GM18870 (cell line): ENCODE measurements around the gene NAALADL1.
A peak's percentile ranks its signal among the peaks of the same experiment; 100 is the strongest.

Source experiments
- ATAC-seq: cut with Tn5 transposase; IDR thresholded peaks from one replicate; pipeline ENCODE4 v1.9.1; 2021; ENCODE audit warnings: moderate library complexity; ENCODE audit not compliant: unreplicated experiment

The NAALADL1 gene

DNA sequence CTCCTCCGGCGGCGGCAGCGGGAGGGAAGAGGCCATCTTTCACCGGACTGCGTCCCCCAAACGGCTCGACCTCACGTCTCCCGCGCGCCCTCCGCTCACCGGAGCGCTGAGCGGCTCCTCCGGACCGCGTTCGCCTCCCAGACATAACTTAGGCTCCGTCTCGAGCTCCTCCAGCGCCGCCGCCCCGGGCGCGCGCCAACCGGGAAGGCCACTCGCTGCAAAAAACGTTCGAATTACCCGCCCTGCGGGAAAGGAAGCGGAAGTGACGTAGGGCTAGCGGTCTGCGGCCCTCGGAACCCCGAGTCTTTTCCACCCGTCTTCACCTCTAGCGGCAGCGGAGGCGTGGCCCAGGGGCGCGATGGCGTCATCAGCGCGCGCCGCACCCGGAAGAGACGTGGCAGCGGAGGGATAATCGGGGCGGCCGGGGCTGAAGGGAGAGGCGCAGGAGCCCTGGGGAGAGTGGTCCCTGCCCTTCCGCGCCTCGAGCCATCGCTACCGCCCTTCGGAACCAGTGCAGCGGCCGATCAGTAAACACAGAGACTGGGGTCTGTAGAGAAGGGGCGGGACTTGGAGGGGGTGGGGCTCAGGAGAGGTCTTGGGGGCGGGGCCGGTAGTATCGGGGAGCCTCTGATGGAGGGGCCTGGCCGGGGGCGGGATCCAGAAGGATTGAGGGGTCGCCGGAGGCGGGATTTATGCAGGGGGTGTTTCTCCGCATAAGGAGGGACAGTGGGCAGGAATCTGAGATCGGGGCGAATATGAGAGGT lies 25.7 kb upstream of the NAALADL1 start, which contains the start of the genes CDCA5 and ZFPL1:
TSS of gene CDCA5 (minus strand) at position 207 of the 764 bp plus-strand sequence. CDS start at position 145, 62 bp downstream.
TSS of gene ZFPL1 (plus strand) at position 389 of the 764 bp plus-strand sequence. CDS start 477 bp downstream, outside the sequence.
- peak; percentile 78 for ATAC-seq

DNA sequence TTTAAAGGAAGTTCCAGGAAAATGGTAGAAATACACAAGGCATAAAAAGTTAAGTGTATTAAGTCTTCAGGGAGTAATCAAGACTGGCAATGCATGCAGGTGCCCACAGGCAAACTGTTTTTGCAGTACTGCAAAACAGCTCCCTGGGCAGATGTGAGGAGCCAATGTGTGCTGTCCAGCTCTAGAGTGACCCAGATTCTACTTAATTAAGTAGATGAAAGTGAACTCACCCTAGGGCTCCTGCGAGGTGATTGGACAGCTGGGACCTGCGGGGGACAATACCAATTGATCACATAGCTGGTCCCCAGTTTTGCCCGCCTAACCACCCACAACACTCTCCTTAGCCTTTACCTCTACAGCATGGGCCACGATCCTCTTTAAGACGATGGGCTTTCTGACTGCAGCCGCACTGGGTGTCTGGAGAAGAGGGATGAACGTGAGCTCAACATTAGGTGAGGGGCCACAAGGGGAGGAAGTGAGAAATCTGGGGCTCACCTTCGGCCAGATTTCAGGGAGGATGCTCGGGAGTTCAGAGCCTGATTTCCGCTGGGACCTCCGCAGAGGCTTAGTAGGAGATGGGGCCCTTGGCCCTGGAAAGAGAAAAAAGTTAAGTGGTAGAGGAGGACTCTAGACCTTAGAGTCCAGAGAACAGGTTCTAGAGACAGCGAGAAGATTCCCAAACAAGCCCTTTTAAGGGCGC lies 24.9 kb upstream of the NAALADL1 start:
- peak; percentile 15 for ATAC-seq

DNA sequence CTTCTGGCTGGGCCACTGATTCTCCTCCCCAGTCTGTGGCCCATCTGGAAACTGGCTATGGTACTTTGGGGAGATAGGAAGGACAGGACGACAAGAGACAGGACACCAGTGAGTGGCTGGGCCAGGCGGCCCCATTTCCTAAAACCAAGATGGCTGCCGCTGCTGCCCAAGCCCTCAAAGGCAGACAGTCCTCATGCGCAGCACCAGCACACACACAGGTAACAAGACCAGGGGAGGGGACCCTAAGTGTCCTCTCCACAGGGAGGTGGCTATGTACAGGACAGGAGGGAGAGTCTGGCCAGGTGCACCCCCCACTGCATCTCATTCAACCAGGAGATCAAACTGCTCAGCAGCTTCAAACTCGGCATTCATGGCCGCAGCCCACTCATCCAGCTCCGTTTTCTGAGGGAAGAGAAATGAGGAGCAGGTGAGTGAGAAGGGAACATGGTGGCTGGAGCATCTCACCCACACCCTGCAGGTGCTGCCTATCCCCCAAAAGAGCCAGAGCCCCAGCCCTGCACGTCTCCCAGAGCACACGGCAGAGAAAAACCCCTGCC lies 20.5 kb upstream of the NAALADL1 start:
- no peak for ATAC-seq

DNA sequence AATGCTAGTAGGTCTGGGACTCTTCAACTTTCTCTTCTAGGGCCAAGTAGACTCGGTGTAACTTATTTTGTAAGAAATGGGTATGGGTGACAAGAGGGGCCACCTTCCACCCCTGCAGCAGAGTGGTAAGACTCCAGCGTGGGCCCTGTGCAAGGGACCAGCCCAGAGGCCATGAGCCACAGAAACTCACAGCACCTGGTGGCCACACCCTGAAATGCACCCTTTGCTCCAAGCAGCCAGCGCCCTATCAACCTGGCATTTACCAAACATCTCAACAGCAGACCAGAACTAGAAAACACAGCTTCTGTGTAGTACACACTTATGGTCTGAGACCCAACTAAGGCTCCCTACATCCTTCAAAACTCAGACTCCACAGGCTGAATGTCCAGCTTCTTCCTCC lies 19.8 kb upstream of the NAALADL1 start:
- no peak for ATAC-seq

GRCh38 chr11:65077451-65077850 lies 19.1 kb upstream of the NAALADL1 start:
- ATAC-seq, result no peak

DNA sequence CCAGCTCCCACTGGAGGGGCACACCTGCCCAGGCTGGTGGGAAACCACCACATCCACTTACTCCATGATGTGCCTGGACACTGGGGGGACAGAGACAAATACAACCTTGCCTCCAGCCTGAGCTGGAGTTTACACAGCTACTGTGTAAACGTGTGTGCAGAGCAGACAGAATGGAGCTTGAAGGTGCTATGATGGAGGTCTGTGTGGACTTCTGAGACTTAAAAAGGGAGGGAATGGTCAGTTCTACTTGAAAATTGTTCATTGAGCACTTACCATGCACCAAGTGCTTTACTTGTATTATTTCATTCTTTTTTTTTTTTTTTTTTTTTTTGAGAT lies 14.2 kb upstream of the NAALADL1 start:
- ATAC-seq, result no peak

GRCh38 chr11:65071907-65072630 lies 13.7 kb upstream of the NAALADL1 start:
- ATAC-seq, result no peak

GRCh38 chr11:65069217-65069616 lies 10.9 kb upstream of the NAALADL1 start:
- no peak for ATAC-seq

DNA sequence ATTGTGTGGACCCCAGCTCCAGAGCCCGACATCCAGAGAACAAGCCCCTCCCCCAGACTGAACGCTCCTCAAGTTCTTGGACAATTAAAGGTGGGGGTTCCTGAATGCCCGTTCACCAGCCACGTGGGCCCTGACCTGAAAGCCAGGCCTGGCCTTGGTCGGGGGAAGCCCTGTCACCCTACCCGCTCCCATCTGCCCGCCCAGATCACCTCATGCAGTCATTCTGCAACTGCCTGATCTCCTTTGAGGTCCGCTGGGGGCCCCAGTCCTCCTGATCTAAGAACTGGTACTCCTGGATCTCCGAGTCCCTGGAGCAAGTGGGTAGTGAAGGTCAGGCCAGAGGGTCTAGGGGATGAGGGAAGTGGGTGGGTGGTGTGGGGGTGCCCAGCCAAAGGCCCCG lies 9.1 kb upstream of the NAALADL1 start:
- no peak for ATAC-seq

GRCh38 chr11:65066805-65067291 lies 8.5 kb upstream of the NAALADL1 start:
- no peak for ATAC-seq

GRCh38 chr11:65066315-65066714 lies 8.0 kb upstream of the NAALADL1 start:
- ATAC-seq, result no peak

DNA sequence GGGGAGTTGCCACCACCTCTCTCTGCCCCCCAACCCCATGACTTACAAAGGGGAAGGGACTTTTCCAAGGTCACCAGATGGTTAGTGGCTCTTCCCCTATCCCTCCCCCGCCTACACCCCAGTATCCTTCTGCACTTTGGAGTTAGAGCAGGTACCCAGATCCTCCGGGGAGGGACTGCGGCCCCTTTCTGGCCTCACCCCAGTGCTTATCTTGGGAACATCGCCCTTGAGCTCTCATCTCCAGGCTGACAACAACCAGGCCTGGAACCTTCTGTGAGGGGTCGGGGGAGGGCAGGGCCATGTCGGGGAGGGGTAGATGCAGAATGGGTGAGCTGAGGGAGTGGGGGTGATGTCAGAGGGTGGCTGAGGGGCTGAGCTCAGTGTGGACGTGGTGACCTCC lies 7.5 kb upstream of the NAALADL1 start:
- ATAC-seq, result no peak

DNA sequence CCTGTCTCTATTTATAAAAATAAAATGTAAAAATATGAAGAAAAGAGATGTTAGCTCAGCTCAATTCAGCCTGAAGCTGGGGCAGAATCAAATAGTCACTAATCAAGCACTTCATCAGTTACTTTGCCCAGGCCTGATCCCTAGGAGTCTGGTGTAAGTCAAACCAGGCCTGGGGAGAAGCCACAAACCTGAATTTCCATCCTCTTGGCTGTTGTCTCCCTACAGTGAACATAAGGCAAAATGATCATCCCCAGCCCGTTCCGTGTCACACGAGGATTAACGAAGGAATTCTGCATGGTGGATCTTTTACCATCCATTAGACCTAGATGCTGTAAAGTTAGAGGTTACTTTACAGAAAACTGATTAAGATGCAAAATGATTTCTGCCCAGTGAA lies 6.5 kb upstream of the NAALADL1 start:
- no peak for ATAC-seq

DNA sequence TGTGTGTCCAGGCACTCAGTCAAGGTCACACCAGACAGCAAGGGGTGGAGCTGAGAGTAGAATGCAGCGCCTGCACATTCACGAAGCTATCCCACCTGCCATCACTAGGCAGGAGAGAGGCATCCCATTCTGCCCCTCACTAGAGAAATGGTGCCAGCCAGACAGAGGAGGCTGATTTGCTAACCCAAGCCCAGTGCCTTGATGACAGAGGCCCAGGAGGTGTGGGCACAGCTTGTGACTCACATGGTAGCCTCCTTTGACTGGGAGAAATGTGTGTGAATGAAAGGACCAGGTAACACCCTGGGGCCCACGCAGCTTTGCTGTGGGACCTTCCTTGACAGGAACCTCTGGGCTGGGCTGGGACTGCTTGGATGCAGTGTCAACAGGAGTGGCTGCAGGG lies 5.2 kb upstream of the NAALADL1 start:
- no peak for ATAC-seq

GRCh38 chr11:65060913-65061408 lies 2.6 kb upstream of the NAALADL1 start:
- no peak for ATAC-seq

- ATAC-seq, result no peak
Observed at GRCh38 chr11:65059959-65060824, 1.8 kb upstream of the NAALADL1 start.

- ATAC-seq, result no peak
Observed at GRCh38 chr11:65059523-65059922, 1.2 kb upstream of the NAALADL1 start.

- no peak for ATAC-seq
Observed at GRCh38 chr11:65058012-65058411, 341 bp downstream of the NAALADL1 start.

DNA sequence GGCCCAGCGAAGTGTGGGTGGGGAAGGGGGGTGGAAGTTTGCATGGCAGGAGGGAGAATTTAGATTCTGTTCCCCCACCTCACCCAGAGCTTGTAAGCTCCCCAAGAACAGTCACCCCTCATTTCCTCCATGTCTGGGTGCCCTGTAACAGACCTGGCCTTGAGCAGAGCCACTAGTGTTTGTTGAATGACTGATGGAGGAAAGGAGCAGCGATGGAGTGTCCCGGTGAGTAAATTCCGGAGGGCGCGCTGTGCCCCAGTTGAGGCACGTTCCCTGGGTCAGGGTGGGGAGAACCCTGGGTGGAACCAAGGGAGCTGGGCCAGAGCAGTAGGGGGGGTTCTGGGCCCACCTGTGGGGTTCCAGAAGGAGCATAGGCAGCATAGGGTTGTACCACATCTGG lies 827 bp downstream of the NAALADL1 start:
- no peak for ATAC-seq

DNA sequence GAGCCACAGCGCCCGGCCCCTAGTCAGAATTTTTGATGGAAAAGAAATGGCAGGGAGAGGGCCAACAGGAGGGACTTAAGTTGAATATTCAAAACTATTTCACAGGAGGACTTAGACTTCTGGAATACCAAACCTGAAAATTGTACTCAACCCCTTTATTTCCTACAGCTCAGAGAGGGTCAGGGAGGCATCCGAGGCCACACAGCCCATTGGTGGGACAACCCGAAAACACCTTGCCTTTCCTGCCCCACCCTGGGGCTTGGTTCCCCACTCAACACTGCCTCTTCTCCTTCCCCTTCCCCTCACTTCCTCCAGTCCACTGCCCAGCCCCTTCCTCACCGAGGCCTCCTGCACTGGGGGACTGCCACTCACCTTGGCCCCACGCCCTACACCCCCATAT lies 1.4 kb downstream of the NAALADL1 start:
- ATAC-seq, result no peak
